Measurements from ENCODE around the gene UBE2A. TPM values are rescaled to one million over a fixed set of nuclear protein-coding genes. Genes with fewer than 3 reads are reported as not detected.

Gene UBE2A
- total RNA-seq (2022; extraction: Qiagen RNA extraction; ENCODE audit: low read depth), result 133 to 145 TPM (median 139 TPM) in 5 replicates

GRCh38 chrX:119574394-119575266 is at the start of gene UBE2A:
Gene UBE2A (plus strand): TSS chrX:119574563. CDS start chrX:119574712, 149 bp downstream.

GRCh38 chrX:119565107-119565663 is 9.2 kb upstream of the UBE2A start, which contains the start of gene STEEP1:
Gene STEEP1 (minus strand): TSS chrX:119565409. CDS start chrX:119565355, 54 bp downstream.

GRCh38 chrX:119606280-119607017 is 32.1 kb downstream of the UBE2A start, which contains the start of gene NKRF:
Gene NKRF (minus strand): TSS chrX:119606424.

Other genes with a start within 250 kb of the UBE2A start
- gene SLC25A43, start 175.2 kb upstream of the UBE2A start, total RNA-seq (2022; extraction: Qiagen RNA extraction; ENCODE audit: low read depth), result 22.6 to 35.2 TPM (median 32.5 TPM) in 5 replicates
- gene SLC25A5, start 106.1 kb upstream of the UBE2A start, total RNA-seq (2022; extraction: Qiagen RNA extraction; ENCODE audit: low read depth), result 721 to 779 TPM (median 753 TPM) in 5 replicates
- gene STEEP1, start 9.2 kb upstream of the UBE2A start, total RNA-seq (2022; extraction: Qiagen RNA extraction; ENCODE audit: low read depth), result 31.1 to 40.9 TPM (median 33.2 TPM) in 5 replicates
- 18.1 to 21.4 TPM (median 19.6 TPM) in 5 replicates for gene NKRF, start 31.9 kb downstream of the UBE2A start, total RNA-seq (2022; extraction: Qiagen RNA extraction; ENCODE audit: low read depth)
- 9.6 to 12.2 TPM (median 10.4 TPM) in 5 replicates for gene SEPTIN6, start 118.6 kb downstream of the UBE2A start, total RNA-seq (2022; extraction: Qiagen RNA extraction; ENCODE audit: low read depth)
- 0.09 to 0.14 TPM (median 0.10 TPM) in 4 of 5 replicates, not detected in the other for gene SOWAHD, start 184.0 kb downstream of the UBE2A start, total RNA-seq (2022; extraction: Qiagen RNA extraction; ENCODE audit: low read depth)
- gene RPL39, start 217.1 kb downstream of the UBE2A start, total RNA-seq (2022; extraction: Qiagen RNA extraction; ENCODE audit: low read depth), result 3,241 to 5,158 TPM (median 3,698 TPM) in 5 replicates

Measured in A549 treated with DMSO at 1 μM for 4 hours (cell line).